G401 (cell line): ENCODE data around the gene SBSN. TPM values are rescaled to one million over a fixed set of nuclear protein-coding genes. Genes with fewer than 3 reads are reported as not detected.

Experiments used
- DNase-seq: peaks from one replicate; pipeline ENCODE4 v3.0.0-alpha.2; 2015; ENCODE audit warnings: low spot score
- in situ Hi-C: cut with HindIII; loops from 2 replicates; pipeline ENCODE4 v1.10.0; 2016; ENCODE audit warnings: low sequenced_read_pairs, mixed read lengths
- total RNA-seq: library from RNA; depleted of rRNA; stranded (reverse); fragments of >200 nt; shearing (Covaris generic); gene quantifications from 2 replicates; pipeline ENCODE4 v1.2.3, GENCODE V29; 2014; rRNA removed

SBSN gene, protein sequence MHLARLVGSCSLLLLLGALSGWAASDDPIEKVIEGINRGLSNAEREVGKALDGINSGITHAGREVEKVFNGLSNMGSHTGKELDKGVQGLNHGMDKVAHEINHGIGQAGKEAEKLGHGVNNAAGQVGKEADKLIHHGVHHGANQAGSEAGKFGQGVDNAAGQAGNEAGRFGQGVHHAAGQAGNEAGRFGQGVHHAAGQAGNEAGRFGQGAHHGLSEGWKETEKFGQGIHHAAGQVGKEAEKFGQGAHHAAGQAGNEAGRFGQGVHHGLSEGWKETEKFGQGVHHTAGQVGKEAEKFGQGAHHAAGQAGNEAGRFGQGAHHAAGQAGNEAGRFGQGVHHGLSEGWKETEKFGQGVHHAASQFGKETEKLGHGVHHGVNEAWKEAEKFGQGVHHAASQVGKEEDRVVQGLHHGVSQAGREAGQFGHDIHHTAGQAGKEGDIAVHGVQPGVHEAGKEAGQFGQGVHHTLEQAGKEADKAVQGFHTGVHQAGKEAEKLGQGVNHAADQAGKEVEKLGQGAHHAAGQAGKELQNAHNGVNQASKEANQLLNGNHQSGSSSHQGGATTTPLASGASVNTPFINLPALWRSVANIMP
- total RNA-seq, result not detected in 2 replicates

DNA sequence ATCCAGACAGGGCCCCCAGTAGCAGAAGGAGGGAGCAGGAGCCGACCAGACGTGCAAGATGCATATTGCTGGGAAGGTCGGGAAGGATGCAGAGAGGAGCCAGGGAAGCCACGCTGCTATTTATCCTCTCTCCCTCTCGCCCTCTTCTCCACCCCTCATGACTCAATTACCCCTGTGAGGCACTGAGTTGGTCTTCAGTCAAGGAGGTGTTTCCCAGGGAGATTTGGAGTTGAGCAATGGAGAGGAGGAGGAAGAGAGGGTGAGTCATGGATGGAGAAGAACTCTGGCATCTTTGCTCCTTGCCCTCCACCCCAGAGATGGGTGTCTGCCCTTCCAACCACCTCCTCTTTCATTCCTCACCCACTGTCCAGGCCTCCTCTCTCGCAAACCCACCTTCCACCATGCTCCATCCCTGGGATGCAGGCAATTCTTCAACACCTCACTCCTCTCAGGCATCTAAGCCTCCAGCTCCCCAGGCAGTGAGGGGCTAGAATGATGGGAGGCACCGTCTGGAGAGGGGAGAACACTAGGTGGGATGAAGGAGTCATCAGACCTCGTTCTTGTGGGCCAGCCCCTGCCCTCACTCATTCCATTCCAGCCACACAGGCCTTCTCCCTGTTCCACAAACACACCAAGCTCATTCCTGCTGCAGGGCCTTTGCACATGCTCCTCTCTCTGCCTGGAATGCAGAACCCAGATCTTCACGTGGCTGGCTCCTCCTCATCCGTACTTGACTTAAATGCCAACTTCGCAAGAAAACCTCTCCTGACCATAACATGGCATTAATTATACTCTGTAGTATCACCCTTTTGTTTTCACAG, at the start of gene SBSN:
Gene SBSN (minus strand): TSS at position 94 of the 821 bp plus-strand sequence. CDS start 30 bp downstream, at position 64.
- DNase-seq, result no peak
- in situ Hi-C loops, result no loop called here

GRCh38 chr19:35571406-35571965, 43.4 kb upstream of the SBSN start:
- no peak for DNase-seq
- in situ Hi-C loops, result no loop called here

GRCh38 chr19:35569281-35569781, 41.2 kb upstream of the SBSN start:
- in situ Hi-C loops, result no loop called here
- DNase-seq, result peak; percentile 79

GRCh38 chr19:35566738-35567137, 38.6 kb upstream of the SBSN start:
- no peak for DNase-seq
- in situ Hi-C loops, result no loop called here

DNA sequence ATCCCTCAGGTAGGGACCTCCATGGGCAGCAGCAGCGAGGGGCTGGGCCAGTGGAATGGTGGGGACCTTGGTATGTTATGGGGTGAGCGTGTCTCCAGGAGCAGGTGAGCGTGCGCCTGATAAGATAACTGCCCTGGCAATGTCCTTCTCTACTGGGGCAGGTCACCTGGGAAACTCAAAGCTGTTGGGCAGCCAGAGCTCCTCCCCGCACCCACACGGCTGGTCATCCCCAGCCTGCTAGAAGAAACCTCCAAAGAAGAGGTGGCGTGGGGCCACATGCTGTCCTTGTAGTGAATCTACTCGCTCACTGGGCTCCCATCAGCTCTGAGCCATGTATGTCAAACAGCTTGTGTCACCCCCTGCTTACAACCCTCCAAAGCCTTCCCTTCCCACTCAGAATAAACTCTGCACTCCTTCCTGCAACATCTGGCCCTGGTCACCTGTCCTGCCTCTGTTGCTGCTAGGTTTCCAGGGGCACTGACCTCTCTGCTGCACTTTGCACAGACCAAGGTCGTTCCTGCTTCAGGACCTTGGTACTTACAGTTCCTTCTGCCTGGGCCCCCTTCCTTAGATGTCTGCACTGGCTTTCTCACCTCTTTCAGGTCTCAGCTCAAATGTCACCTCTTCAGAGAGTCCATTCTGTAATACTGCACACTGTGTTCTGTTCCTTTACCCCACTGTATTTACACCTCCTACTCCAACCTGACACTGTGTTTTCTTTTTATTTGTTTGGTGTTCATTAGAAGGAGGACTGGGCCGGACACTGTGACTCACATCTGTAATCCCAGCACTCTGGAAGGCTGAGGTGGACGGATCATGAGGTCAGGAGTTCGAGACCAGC, 37.1 kb upstream of the SBSN start:
- DNase-seq, result no peak
- in situ Hi-C loops, result no loop called here

DNA sequence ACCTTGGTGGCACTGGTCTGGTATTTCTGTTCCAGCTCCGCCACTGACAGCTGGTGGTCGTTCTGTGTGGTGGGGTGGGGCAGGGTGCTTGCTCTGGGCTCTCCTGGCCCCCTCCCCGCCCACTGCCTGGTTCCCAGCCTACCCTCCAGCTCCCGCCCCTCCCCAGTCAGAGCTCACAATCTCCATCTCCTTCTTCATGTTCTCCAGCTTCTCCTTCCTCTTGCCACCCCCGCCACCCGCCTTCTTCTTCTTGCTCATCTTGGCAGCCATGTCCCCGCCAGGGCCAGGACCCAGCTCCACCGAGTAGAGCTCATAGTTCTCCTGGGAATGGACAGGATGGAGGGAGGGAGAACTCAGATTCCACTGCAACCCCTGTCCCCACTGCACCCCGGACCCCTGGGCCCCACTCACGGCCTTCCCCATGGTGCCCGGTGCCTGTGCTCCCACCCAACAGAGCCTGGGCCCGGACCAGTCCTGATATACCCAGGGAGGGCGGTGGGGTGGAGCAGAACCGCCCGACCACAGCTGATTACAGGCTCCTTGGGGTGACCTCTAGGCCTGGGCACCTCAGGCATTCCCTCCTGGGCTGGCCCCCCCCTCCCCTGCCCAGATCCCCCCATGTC, 35.2 kb upstream of the SBSN start, which contains the start of gene ATP4A:
Gene ATP4A (minus strand): TSS at position 452 of the 623 bp plus-strand sequence. CDS start 29 bp downstream, at position 423.
- DNase-seq, result no peak
- in situ Hi-C loops, result no loop called here

GRCh38 chr19:35562776-35563175, 34.7 kb upstream of the SBSN start:
- in situ Hi-C loops, result no loop called here
- DNase-seq, result no peak

GRCh38 chr19:35562336-35562735, 34.2 kb upstream of the SBSN start:
- in situ Hi-C loops, result no loop called here
- no peak for DNase-seq

GRCh38 chr19:35561436-35561835, 33.3 kb upstream of the SBSN start:
- in situ Hi-C loops, result no loop called here
- no peak for DNase-seq

DNA sequence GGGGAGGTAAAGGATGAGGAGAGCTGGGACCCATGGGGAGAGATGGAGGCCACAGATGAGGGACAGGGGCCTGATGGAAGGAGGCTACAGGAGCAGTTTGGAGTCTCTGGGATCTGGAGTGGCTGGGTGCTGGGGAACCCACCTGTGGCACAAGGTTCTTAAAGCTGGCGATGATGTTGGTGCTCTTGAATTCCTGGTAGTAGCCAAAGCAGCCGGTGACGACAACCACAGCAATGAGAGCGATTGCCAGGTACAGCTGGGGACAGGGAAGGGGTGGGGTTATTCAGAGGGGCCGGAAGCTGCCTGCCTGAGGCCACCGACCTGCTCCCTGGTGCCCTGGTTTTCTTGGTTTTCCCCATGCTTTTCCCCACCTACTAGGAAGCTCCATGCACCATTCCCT, 32.6 kb upstream of the SBSN start:
- DNase-seq, result no peak
- in situ Hi-C loops, result no loop called here

DNA sequence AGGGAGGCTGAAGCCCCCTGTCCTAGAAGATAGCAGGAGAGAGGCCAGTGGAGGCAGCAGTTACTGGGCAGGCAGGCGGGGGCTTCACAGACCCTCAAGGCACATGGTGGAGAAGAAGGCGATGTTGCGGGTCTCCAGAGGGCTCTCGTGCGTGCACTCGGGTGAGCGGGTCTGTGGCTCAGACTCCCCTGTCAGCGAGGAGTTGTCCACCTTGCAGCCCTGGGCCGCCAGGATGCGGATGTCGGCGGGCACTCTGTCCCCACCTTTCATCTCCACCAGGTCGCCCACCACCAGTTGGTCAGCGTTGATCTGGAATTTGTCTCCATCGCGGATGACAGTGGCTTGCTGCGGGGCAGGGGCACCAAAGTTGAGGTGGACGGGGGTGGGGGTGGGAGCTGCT, 32.2 kb upstream of the SBSN start:
- in situ Hi-C loops, result no loop called here
- no peak for DNase-seq

DNA sequence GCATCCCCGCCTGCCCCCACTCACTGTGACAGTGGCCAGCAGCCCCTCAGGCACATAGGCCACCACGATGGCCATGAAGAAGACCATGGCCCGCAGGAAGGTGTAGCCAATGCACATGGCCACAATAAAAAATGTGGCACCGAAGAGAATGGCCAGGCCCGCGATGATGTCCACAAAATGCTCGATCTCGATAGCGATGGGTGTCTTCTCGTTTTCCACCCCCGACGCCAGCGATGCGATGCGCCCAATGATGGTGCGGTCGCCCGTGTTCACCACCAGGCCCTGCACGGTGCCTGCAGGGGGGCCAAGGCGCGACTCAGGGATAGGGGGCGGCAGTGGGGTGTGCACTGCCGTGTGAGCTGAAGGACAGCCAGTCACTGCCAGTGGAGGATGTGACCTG, 31.7 kb upstream of the SBSN start:
- DNase-seq, result no peak
- in situ Hi-C loops, result loop anchor here (5.0 kb wide), 1 partner anchor 48 kb away; no protein-coding TSS in a partner anchor

- in situ Hi-C loops, result loop anchor here (5.0 kb wide), 1 partner anchor 48 kb away; no protein-coding TSS in a partner anchor
Measured at GRCh38 chr19:35559281-35559659, 31.2 kb upstream of the SBSN start.

GRCh38 chr19:35558400-35559280, 30.5 kb upstream of the SBSN start:
- no peak for DNase-seq
- in situ Hi-C loops, result loop anchor here (5.0 kb wide), 1 partner anchor 49 kb away; no protein-coding TSS in a partner anchor

More at GRCh38 chr19:35559281-35559659, 31.2 kb upstream of the SBSN start:
- DNase-seq, result no peak

- peak; percentile 78 for DNase-seq
- in situ Hi-C loops, result loop anchor here (5.0 kb wide), 1 partner anchor 50 kb away; no protein-coding TSS in a partner anchor
Measured at GRCh38 chr19:35557539-35558399, 29.7 kb upstream of the SBSN start.
